SU-DHL-6 (cell line): ENCODE results near the gene CNEP1R1.
"Not testable (repeated sequence)": the region's sequence is repeated elsewhere in the genome, so short reads cannot be mapped to it uniquely, and the experiment has no call there.

Experiments
- H2AFZ ChIP-seq: fragments of 200-600 bp; sonication (generic); 2 replicates; pipeline ENCODE4 v1.6.1; 2014; ENCODE audit warnings: low read depth, mild to moderate bottlenecking, moderate library complexity, mixed read lengths, antibody characterized with exemption, low read length; ENCODE audit not compliant: severe bottlenecking
- H3F3A ChIP-seq: fragments of 200-600 bp; shearing (Covaris generic); 2 replicates; pipeline ENCODE4 v1.6.0; 2016; ENCODE audit warnings: antibody characterized with exemption, mild to moderate bottlenecking; ENCODE audit not compliant: insufficient read depth
- H3K27ac ChIP-seq: fragments of 200-600 bp; sonication (generic); 2 replicates; pipeline ENCODE4 v1.5.1; 2016; ENCODE audit warnings: low read depth, mild to moderate bottlenecking, low read length, moderate library complexity, mixed read lengths
- H3K27me3 ChIP-seq: fragments of 200-600 bp; sonication (generic), shearing (Covaris generic); 2 replicates; pipeline ENCODE4 v1.6.0; 2014; ENCODE audit warnings: mild to moderate bottlenecking, low read length
- H3K36me3 ChIP-seq: fragments of 200-600 bp; sonication (generic); 2 replicates; pipeline ENCODE4 v1.6.1; 2014; ENCODE audit warnings: mild to moderate bottlenecking, low read length, mixed read lengths
- H3K4me2 ChIP-seq: fragments of 300-600, 200-600 bp; shearing (Covaris generic), sonication (generic); 2 replicates; pipeline ENCODE4 v1.6.0; 2014; ENCODE audit warnings: low read length, low read depth, mild to moderate bottlenecking; ENCODE audit not compliant: poor library complexity, severe bottlenecking
- H3K4me3 ChIP-seq: fragments of 200-600 bp; sonication (generic); 2 replicates; pipeline ENCODE4 v1.5.1; 2014; ENCODE audit warnings: antibody characterized with exemption, low read length, mild to moderate bottlenecking, mixed read lengths; ENCODE audit not compliant: insufficient read depth, poor library complexity, severe bottlenecking
- H3K79me2 ChIP-seq: fragments of 200-600 bp; sonication (generic); 2 replicates; pipeline ENCODE4 v1.6.1; 2014; ENCODE audit warnings: mild to moderate bottlenecking, low read length, moderate library complexity; ENCODE audit not compliant: insufficient read depth
- H3K9ac ChIP-seq: fragments of 200-600 bp; sonication (generic); 2 replicates; pipeline ENCODE4 v1.7.0; 2014; ENCODE audit warnings: mild to moderate bottlenecking, low read length
- H3K9me2 ChIP-seq: fragments of 200-600 bp; sonication (generic); replicated peaks from 2 replicates; pipeline ENCODE4 v1.6.1; 2014; ENCODE audit warnings: low read length; ENCODE audit not compliant: insufficient read depth
- H3K9me3 ChIP-seq: fragments of 200-600 bp; sonication (generic); 2 replicates; pipeline ENCODE4 v1.6.1; 2014; ENCODE audit warnings: low read length, mixed read lengths; ENCODE audit not compliant: insufficient read depth
- H4K20me1 ChIP-seq: fragments of 200-600 bp; sonication (generic); 2 replicates; pipeline ENCODE4 v1.6.1; 2014; ENCODE audit warnings: low read depth, mild to moderate bottlenecking, antibody characterized with exemption, low read length, moderate library complexity, mixed read lengths
- EZH2phosphoT487 ChIP-seq: fragments of 200-600 bp; sonication (generic), shearing (Covaris generic); conservative IDR thresholded peaks from 2 replicates; pipeline ENCODE4 v1.6.1; 2018; ENCODE audit warnings: mild to moderate bottlenecking, antibody characterized with exemption, low read length, moderate library complexity, mixed read lengths
- TF ChIP-seq, protein P1 (sequence below): fragments of 200-600 bp; sonication (generic); IDR thresholded peaks from one replicate; pipeline ENCODE4 v1.5.1; 2017; ENCODE audit warnings: antibody characterized with exemption, mild to moderate bottlenecking, low read length, moderate library complexity; ENCODE audit not compliant: insufficient read depth, poor library complexity, severe bottlenecking

The CNEP1R1 gene

DNA sequence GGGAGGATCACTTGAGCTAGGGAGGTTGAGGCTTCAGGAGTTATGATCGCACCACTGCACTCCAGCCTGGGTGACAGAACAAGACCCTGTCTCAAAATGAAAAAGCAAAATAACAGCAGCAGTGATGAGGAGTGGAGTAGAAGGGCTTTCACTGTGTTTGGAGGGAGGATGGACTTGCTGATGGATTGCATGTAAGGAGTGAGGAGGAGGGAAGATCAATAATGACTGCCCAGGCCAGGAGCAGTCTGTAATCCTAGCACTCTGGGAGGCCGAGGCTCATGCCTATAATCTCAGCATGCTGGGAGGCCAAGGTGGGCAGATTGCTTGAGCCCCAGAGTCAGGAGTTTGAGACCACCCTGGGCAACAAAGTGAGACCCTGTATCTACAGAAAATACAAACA, 14.8 kb upstream of the CNEP1R1 start:
- Histone ChIP-seq H2AFZ (no peak overlapping the region), H4K20me1 (no peaks in the 10 kb centered on the region)

DNA sequence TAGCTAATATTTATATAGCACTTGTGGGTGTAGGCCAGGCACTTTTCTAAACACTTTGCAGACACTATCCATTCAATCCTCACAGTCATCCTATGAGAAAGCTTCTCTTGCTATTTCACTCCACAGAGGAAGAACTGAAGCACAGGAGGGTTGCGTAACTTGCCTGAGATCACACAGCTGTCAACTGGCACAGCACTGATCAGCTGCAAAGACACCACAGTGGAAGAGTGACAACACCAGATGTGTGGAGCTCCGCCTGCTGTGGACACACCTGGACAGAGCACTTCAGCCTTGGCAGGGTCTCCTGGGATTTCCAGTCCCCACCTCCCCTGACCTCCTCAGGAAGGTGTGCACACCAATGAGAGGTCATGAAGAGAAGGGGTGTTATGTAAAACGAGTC, 13.3 kb upstream of the CNEP1R1 start:
- H3K4me3 ChIP-seq = no peak overlapping the region
- H3K36me3 ChIP-seq = no peaks in the 10 kb centered on the region
- H3K27me3 ChIP-seq = no peaks in the 10 kb centered on the region
- H3K9ac ChIP-seq = no peak overlapping the region
- H4K20me1 ChIP-seq = no peaks in the 10 kb centered on the region
- no peak overlapping the region for H3K4me2 ChIP-seq
- H3K27ac ChIP-seq = no peak overlapping the region
- H3K9me2 ChIP-seq = no peaks in the 10 kb centered on the region
- no peaks in the 10 kb centered on the region for H3F3A ChIP-seq
- TF ChIP-seq, protein P1, sequence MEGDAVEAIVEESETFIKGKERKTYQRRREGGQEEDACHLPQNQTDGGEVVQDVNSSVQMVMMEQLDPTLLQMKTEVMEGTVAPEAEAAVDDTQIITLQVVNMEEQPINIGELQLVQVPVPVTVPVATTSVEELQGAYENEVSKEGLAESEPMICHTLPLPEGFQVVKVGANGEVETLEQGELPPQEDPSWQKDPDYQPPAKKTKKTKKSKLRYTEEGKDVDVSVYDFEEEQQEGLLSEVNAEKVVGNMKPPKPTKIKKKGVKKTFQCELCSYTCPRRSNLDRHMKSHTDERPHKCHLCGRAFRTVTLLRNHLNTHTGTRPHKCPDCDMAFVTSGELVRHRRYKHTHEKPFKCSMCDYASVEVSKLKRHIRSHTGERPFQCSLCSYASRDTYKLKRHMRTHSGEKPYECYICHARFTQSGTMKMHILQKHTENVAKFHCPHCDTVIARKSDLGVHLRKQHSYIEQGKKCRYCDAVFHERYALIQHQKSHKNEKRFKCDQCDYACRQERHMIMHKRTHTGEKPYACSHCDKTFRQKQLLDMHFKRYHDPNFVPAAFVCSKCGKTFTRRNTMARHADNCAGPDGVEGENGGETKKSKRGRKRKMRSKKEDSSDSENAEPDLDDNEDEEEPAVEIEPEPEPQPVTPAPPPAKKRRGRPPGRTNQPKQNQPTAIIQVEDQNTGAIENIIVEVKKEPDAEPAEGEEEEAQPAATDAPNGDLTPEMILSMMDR = no peak
- TF ChIP-seq EZH2phosphoT487 = no peak
- H3K79me2 ChIP-seq = no peaks in the 10 kb centered on the region
- H2AFZ ChIP-seq = no peak overlapping the region
- H3K9me3 ChIP-seq = no peaks in the 10 kb centered on the region

More for the DNA sequence above, 14.8 kb upstream of the CNEP1R1 start:
- H3K9ac ChIP-seq = no peak overlapping the region
- H3K4me3 ChIP-seq = no peak overlapping the region
- no peaks in the 10 kb centered on the region for H3K9me2 ChIP-seq
- H3F3A ChIP-seq = no peaks in the 10 kb centered on the region
- no peaks in the 10 kb centered on the region for H3K79me2 ChIP-seq
- TF ChIP-seq EZH2phosphoT487 = no peak
- TF ChIP-seq, protein P1 = no peak
- H3K4me2 ChIP-seq = no peak overlapping the region
- H3K27me3 ChIP-seq = no peaks in the 10 kb centered on the region
- no peak overlapping the region for H3K27ac ChIP-seq
- H3K36me3 ChIP-seq = no peaks in the 10 kb centered on the region
- H3K9me3 ChIP-seq = no peaks in the 10 kb centered on the region

DNA sequence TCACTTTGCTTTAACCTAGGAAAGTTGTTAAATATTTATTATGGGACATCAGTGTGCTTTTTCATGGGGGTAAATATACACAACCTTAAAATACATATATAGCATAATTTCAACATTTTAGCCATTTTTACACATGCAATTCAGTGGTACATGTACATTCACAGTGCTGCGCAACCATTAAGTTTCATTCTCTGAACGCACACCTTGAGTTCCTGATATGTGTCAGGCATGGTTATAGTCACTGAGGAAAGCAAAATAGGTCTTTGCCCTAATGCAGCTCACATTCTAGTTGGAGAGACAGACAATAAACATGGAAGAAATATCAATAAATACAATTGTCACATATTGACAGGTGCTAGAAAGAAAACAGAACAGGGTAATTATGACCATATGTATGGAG, 12.8 kb upstream of the CNEP1R1 start:
- Histone ChIP-seq H3K4me2 (no peak overlapping the region), H3K36me3 (no peaks in the 10 kb centered on the region), H3K4me3 (no peak overlapping the region), H3K79me2 (no peaks in the 10 kb centered on the region), H4K20me1 (no peaks in the 10 kb centered on the region), H3K27me3 (no peaks in the 10 kb centered on the region), H3K27ac (no peak overlapping the region), H3K9me3 (no peaks in the 10 kb centered on the region), H3F3A (no peaks in the 10 kb centered on the region), H2AFZ (no peak overlapping the region), H3K9me2 (no peaks in the 10 kb centered on the region), H3K9ac (no peak overlapping the region)
- TF ChIP-seq EZH2phosphoT487 = no peak
- TF ChIP-seq, protein P1 = no peak

DNA sequence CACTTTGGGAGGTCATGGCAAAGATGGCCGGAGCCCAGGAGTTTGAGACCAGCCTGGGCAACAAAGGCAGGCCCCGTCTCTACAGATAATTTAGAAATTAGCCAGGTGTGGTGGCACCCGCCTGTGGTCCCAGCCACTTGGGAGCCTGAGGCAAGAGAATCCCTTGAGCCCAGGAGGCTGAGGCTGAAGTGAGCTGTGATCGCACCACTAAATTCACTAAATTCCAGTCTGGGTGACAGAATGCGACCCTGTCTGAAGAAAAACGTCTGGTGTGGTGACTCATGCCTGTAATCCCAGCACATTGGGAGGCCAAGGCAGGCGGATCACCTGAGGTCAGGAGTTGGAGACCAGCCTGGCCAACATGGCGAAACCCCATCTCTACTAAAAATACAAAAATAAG, 10.8 kb upstream of the CNEP1R1 start:
- H3K27ac ChIP-seq, H3K9ac ChIP-seq, H3K27me3 ChIP-seq, H3K9me2 ChIP-seq, H2AFZ ChIP-seq, H3K36me3 ChIP-seq, H3K4me2 ChIP-seq, H3K79me2 ChIP-seq, H3K4me3 ChIP-seq, H3K9me3 ChIP-seq, H4K20me1 ChIP-seq, H3F3A ChIP-seq: not testable (repeated sequence)
